ENCODE results near the gene S100A4. TPM values are rescaled to one million over a fixed set of nuclear protein-coding genes. Genes with fewer than 3 reads are reported as not detected.
"Not testable (repeated sequence)": the region's sequence is repeated elsewhere in the genome, so short reads cannot be mapped to it uniquely, and the experiment has no call there.

The S100A4 gene
- total RNA-seq: 137 TPM
- long read RNA-seq, transcript S100A4-204 (3 exons, 600 nt): major isoform, 18 of 30 reads
- long read RNA-seq, partial matches to known transcripts: 4 of 30 reads
- long read RNA-seq, other reads (novel, unspliced or antisense): 2 of 30 reads

DNA sequence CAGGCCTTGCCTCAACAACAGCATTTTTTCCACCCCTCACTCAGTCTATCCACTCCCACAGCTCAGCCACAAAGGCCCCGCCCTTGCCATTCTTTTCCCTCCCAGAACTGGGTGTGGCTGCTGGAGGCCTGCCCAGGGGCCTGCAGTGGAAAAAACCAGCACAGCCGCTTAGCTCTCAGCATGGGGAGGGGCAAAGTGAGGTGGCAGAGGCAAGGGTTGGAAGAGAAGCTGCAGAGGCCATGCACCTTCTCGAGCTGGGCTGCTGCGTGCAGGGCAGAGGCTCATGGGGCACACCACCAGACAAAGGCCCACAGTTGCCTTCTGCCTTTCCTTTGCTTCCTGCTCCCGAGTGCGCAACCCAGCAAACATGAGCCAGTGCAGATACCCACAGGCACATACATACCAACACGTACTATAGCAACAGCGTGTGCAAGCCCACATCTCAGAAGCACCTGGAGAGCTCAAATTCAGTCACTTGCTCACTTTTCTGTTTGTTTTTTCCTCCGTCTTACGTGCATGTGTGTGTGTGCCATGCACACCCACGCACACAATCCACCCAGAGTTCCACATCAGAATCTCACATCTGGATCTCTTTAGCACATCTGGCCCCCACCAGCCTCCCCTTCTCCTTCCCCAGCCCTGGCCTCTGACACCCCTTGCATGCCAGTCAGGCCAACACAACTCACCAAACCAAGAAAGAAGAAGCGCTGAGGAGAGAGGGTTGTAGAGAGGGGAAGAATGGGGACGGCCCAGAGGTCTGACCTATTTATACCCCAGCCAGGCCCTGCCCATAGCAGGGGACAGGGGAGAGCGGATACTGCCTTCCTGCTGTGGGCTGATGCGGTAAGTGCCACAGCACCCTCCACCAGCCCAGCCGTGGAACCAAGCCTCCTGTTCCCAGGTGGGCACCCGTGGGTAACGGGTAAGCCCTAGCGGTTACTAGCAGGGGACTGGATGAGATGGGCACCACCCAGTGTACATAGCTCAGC is at the start of gene S100A4:
TSS of gene S100A4 (minus strand) at position 740 of the 989 bp plus-strand sequence. CDS start 1,012 bp downstream, outside the sequence.
- Histone ChIP-seq H3K36me3 (no peaks in the 10 kb centered on the region), H3K27ac (replicated peaks) (peak within 1 kb of the TSS; percentile 90), H3K9me3 (replicated peaks) (no peaks in the 10 kb centered on the region), H3K4me1 (peaks cover 82% of the 10 kb centered on the region), H3K27me3 (ENCODE audit: low read depth) (no peaks in the 10 kb centered on the region), H3K4me3 (peak within 1 kb of the TSS; percentile 66)
- no peak for TF ChIP-seq CTCF (IDR thresholded peaks at IDR 0.05; ENCODE audit: borderline replicate concordance)
- intact Hi-C loops (cut with micrococcal nuclease): no loop called here
- peak; percentile 93 for DNase-seq

GRCh38 chr1:153592748-153593147 is 47.1 kb upstream of the S100A4 start:
- no peak for DNase-seq
- Histone ChIP-seq H3K36me3 (no peaks in the 10 kb centered on the region), H3K9me3 (replicated peaks) (no peaks in the 10 kb centered on the region), H3K27me3 (ENCODE audit: low read depth) (no peaks in the 10 kb centered on the region), H3K4me3 (no peak overlapping the region), H3K4me1 (peaks cover 2% of the 10 kb centered on the region), H3K27ac (replicated peaks) (no peak overlapping the region)
- no peak for TF ChIP-seq CTCF (IDR thresholded peaks at IDR 0.05; ENCODE audit: borderline replicate concordance)
- intact Hi-C loops (cut with micrococcal nuclease): no loop called here

DNA sequence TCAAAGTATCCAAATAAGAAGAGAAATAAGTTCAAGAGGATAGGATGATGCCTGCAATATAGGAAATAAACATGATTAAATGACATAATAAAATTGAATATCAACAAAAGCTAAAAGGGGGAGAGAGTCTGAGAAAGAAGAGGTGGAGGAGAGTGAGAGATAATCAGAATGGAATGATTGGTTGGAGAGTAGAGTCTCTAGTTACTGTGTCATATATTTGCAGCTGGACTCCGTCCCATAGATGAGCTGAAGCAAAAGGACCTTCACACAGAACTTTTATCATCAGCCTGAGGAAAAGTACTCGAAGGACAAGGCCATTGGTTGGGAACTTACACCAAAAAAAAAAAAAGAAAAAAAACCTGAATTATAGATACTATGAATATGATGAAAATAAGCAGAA is 42.9 kb upstream of the S100A4 start:
- no peak overlapping the region for H3K4me3 ChIP-seq
- H3K9me3 ChIP-seq (replicated peaks): no peaks in the 10 kb centered on the region
- H3K36me3 ChIP-seq: no peaks in the 10 kb centered on the region
- DNase-seq: no peak
- H3K27me3 ChIP-seq (ENCODE audit: low read depth): no peaks in the 10 kb centered on the region
- TF ChIP-seq CTCF (IDR thresholded peaks at IDR 0.05; ENCODE audit: borderline replicate concordance): no peak
- intact Hi-C loops (cut with micrococcal nuclease): no loop called here
- H3K4me1 ChIP-seq: peaks cover 9% of the 10 kb centered on the region
- H3K27ac ChIP-seq (replicated peaks): no peak overlapping the region

- intact Hi-C loops (cut with micrococcal nuclease); H3K27me3 ChIP-seq (ENCODE audit: low read depth); H3K4me1 ChIP-seq; H3K4me3 ChIP-seq; H3K9me3 ChIP-seq (replicated peaks); H3K36me3 ChIP-seq; H3K27ac ChIP-seq (replicated peaks); DNase-seq: not testable (repeated sequence)
Observed at GRCh38 chr1:153588033-153588432, 42.4 kb upstream of the S100A4 start.

- TF ChIP-seq CTCF (IDR thresholded peaks at IDR 0.05; ENCODE audit: borderline replicate concordance): no peak
Observed at GRCh38 chr1:153587314-153587713, 41.7 kb upstream of the S100A4 start.

GRCh38 chr1:153586347-153586746 is 40.7 kb upstream of the S100A4 start:
- intact Hi-C loops (cut with micrococcal nuclease): no loop called here
- no peaks in the 10 kb centered on the region for H3K36me3 ChIP-seq
- no peak overlapping the region for H3K4me3 ChIP-seq
- H3K27ac ChIP-seq (replicated peaks): no peak overlapping the region
- H3K4me1 ChIP-seq: peaks cover 9% of the 10 kb centered on the region
- no peak for DNase-seq
- H3K9me3 ChIP-seq (replicated peaks): no peaks in the 10 kb centered on the region
- no peak for TF ChIP-seq CTCF (IDR thresholded peaks at IDR 0.05; ENCODE audit: borderline replicate concordance)
- H3K27me3 ChIP-seq (ENCODE audit: low read depth): no peaks in the 10 kb centered on the region

More at GRCh38 chr1:153587314-153587713, 41.7 kb upstream of the S100A4 start:
- no peak overlapping the region for H3K27ac ChIP-seq (replicated peaks)
- peaks cover 9% of the 10 kb centered on the region for H3K4me1 ChIP-seq
- H3K36me3 ChIP-seq: no peaks in the 10 kb centered on the region
- no peaks in the 10 kb centered on the region for H3K9me3 ChIP-seq (replicated peaks)
- DNase-seq: no peak
- H3K27me3 ChIP-seq (ENCODE audit: low read depth): no peaks in the 10 kb centered on the region
- intact Hi-C loops (cut with micrococcal nuclease): no loop called here
- no peak overlapping the region for H3K4me3 ChIP-seq

Measured in left ventricle myocardium inferior (tissue), 1 donor.